ENCODE data around the gene VPS36.
"Not testable (repeated sequence)": the region's sequence is repeated elsewhere in the genome, so short reads cannot be mapped to it uniquely, and the experiment has no call there.

The VPS36 gene, protein sequence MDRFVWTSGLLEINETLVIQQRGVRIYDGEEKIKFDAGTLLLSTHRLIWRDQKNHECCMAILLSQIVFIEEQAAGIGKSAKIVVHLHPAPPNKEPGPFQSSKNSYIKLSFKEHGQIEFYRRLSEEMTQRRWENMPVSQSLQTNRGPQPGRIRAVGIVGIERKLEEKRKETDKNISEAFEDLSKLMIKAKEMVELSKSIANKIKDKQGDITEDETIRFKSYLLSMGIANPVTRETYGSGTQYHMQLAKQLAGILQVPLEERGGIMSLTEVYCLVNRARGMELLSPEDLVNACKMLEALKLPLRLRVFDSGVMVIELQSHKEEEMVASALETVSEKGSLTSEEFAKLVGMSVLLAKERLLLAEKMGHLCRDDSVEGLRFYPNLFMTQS
- total RNA-seq: 69.2 to 81.7 reads per million in 2 experiments

DNA sequence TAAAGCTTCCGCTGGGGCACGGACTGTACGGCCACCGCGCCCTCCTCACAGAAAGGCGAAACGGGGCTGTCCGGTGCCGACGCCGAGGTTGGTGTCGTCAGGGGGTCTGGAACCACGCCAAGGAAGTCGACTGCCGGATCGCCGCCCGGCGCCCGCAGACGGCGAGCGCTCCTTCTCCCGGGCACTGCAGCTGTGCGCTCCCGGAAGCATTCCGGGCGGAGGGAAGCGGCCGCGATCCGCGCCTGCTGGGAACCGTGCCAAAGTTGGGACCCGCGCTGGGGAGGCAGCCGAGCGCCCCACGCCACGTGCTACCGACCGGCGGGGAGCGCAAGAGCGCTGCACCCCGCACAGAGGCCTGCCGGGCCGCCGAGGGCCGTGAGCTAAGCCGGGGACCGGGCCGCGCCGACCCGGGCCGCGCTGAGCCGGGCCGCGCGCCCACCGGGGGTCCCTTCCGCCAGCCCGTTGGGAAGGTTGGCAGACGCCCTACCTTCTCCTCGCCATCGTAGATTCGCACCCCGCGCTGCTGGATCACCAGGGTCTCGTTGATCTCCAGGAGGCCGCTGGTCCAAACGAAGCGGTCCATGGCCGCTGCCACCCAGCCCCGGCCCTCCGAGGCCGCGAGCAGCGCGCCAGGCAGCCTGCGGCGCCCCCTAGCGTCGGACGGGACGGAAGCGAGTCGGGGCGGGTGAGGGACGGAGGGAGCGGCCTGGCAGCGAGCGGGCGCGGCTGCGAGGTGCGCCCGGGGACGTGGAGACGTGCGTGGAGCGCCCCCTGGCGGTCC is at the start of gene VPS36:
VPS36 (minus strand) TSS at position 623 of the 781 bp plus-strand sequence; CDS start at position 583, 40 bp downstream.
- DNase-seq (ENCODE audit: low read depth): peak; percentile 89

DNA sequence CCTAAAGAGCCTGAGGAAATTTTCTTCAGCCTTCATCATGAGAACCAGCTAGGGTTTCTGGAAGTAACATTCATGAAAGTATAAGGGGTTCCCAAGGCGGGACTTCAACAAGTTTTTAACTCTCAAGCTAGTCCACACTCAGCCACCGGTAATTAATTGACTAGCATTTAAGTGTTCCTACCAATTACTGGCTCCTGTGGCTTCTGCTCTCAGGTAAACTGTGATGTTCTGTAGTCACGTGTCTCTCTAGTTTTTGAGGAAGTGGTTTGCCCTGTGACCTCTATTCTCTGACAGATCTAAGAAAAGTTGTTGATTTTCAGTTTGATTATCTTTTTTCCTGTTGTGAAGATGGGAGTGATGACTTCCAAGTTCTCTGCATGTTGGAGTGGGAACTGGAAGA is 47.5 kb upstream of the VPS36 start:
- DNase-seq (ENCODE audit: low read depth): not testable (repeated sequence)

DNA sequence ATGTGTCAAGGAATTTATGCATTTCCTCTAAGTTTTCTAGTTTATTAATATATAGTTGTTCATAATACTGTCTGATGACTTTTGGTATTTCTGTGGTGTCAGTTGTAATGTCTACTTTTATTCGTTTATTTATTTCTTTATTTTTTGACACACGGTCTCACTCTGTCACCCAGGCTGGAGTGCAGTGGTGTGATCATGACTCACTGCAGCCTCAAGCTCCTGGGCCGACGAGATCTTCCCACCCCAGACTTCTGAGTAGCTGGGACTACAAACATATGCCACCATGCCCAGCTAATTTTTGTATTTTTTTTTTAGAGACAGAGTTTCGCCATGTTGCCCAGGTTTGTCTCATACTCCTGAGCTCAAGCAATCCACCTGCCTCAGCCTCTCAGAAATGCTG is 43.8 kb upstream of the VPS36 start:
- not testable (repeated sequence) for DNase-seq (ENCODE audit: low read depth)

DNA sequence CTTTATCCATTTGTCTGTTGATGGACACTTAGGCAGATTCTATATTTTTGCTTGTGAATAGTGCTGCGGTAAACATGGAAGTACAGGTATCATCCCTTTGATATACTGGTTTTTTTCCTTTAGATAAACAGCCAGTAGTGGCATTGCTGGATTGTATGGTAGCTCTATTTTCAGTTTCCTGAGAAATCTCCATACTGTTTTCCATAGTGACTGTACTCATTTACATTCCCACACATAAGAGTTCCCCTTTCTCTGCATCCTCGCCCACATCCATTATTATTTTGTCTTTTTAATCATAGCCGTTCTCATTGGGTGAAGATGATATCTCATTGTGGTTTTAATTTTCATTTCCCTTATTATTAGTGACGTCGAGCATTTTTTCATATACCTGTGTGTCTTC is 40.6 kb upstream of the VPS36 start:
- DNase-seq (ENCODE audit: low read depth): not testable (repeated sequence)

DNA sequence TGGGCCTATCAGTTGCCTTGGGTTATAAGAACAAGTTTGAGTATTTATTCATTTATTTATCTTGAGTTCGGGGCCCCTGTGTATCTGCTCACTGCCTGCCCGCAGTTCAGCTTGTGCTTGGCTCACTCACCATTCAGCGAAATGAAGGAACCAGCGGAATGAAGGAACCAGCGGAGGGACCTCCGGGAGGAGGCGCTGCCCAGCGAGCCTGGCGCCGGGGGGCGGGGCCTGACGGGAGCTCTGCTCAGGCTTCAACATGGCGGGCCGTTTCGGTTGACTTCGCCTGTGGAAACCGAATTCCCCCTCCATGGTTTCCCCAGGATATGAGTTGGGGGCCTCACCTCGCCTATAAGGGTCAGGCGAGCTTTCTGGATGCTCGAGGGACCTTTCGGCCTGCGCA is 38.3 kb upstream of the VPS36 start:
- not testable (repeated sequence) for DNase-seq (ENCODE audit: low read depth)

DNA sequence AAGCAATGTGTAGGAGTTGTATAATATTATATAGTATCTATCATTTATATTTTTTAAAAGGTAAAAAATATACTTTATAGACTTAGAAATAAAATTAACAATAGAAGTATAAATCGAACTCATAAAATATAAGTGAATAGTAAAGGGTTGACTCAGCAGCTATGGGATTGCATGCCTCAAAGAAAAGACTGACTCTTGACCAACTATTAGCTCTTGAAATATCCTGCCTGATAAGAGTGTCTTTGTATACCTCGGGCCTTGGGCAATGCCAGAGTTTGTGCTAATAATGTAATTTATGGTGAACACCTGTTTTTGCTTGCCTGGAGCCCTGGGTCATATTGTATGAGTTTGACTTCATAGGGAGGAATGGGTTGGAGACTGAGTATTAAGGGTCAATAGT is 36.6 kb upstream of the VPS36 start:
- DNase-seq (ENCODE audit: low read depth): not testable (repeated sequence)

DNA sequence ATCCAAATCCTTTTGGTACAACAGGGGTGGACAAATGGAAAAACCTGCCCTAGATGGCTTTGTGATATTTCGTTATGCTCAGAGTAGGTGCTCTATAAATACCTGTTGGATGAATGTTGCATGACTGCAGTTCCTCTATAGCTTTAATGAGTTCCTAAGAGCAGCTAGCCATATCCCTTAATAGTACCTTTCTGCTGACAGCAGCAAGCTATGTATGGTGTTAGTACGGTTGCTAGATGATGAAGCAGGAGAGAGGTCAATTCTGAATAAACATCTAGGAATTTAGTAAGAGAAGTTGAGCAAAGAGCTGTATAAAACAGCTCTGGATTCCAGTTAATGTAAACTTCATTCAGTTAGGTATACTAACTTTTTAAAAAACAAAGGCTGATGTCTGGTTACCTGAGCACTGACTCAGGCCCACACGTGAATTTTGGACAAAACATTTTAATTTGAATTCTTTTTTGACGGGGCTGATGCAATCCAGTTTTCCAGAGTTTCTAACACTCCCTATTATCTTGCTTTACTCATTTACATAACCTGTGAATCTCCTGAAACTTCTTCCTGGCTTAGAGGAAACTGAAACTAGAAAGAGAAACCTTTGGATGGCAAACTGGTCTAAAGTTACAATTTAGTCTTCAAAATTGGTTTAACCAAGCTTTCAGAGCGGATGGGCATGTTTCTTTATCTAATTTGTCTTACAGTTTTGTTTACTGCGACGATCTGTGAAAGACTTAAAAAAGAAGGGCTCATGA is 30.4 kb upstream of the VPS36 start:
- DNase-seq (ENCODE audit: low read depth): not testable (repeated sequence)

DNA sequence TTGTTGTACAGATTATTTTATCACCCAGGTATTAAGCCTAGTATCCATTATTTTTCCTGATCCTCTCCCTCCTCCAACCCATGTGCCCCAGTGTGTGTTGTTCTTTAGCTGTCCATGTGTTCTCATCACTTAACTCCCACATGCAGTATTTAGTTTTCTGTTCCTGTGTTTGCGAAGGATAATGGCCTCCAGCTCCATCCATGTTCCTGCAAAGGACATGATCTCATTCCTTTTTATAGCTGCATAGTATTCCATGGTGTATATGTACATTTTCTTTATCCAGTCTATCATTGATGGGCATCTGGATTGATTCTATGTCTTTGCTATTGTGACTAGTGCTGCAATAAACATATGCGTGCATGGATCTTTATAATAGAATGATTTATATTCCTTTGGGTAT is 18.1 kb upstream of the VPS36 start:
- not testable (repeated sequence) for DNase-seq (ENCODE audit: low read depth)

DNA sequence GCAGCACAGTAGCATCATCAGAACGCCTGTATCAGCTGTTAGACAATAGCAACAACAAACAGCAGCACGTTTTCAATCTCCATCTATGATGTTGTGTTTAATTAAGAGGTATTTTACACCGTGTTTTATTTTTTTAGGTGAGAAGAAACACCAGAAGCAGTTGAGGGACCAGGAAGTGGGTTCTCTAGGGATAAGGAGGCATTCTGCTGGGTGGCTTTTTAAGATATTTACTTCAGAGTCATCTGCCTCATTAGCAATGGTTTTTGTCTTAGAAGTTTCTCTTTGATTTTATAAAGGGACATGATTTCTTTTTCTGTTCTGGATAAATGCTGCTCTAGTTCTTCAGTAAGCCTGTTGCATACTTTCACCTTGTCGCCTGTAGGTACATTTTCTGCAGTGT is 13.1 kb upstream of the VPS36 start:
- DNase-seq (ENCODE audit: low read depth): no peak

DNA sequence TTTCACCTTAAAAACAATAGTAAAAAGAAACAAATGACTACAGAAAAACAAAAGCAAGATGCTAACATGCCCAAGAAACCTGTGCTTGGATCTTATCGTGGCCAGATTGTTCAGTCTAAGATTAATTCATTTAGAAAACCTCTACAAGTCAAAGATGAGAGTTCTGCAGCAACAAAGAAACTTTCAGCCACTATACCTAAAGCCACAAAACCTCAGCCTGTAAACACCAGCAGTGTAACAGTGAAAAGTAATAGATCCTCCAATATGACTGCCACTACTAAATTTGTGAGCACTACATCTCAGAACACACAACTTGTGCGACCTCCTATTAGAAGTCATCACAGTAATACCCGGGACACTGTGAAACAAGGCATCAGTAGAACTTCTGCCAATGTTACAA is 10.8 kb upstream of the VPS36 start:
- DNase-seq (ENCODE audit: low read depth): no peak

DNA sequence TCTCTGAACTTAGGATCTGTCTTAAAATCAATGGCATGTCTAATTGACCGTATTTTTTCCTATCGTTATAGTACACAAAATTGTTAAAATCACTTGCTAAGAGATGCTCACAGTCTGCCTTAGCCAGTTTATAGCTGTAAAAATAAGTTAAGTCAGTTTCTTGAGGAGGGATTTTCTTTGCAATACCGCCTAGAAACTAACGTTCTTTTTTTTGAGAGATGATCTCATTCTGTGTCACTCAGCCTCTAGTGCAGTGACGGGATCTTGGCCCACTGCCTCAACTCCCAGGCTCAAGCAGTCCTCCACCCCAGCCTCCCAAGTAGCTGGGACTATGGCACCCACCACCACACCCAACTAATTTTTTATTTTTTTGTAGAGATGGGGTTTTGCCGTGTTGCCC is 9.2 kb upstream of the VPS36 start:
- DNase-seq (ENCODE audit: low read depth): no peak

DNA sequence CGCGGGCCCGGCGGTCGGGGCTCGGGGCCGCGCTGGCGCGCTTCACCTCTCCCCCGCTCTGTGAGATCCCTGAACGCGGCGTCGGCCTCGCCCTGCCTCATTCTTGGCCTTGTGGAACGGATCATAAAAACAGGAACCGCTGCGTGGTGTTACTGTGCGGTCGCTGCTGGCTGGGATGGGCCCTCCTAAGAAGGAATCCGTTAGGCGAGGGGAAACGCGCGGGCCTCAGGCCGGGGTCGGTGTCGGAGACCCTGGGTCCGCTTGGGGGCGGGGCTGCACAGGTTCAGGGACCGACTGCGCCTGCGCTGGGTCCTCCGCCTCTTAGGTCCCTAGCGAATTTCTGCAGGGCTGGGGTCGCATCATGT is 5.2 kb upstream of the VPS36 start:
- peak; percentile 67 for DNase-seq (ENCODE audit: low read depth)

DNA sequence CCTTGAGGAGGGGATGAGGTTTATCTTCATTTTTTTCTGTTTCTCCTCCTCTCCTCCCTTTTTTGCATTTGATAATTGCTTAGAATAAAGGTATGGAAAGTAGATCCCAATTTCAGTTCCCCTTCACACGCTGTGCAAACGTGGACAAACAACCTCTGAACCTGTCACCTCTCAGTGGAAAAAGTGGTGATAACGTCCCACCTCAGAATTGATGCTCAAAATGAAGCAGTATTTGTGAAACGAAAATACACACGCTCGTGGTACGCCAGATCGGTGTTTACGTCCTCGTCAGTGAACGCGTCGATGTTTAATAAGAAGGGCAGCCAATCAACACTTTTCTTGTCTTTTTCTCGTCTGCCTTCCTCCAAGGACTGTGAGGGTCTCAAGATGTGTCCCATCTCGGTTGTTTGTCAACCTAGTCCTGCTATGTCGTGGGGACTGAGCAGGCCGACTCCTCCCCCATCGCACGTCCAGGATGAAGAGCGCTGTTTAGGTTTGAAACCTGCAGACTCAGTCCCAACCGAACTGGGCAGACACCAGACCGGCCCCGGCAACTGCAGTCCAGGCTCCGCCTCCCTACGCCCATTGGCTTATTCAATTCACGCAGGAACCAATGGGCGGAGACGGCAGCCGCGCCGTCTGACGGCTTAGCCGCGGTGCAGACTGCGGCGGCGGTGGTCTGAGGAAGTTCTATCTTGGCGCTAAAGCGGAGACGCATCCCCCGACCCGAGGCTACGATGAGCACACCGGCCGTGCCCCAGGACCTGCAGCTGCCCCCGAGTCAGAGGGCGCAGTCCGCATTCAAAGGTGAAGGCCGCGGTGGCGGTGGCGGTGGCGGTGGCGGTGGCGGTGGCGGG is 4.6 kb upstream of the VPS36 start, which contains the start of gene CKAP2:
CKAP2 (plus strand) TSS at position 659 of the 857 bp plus-strand sequence; CDS start at position 738, 79 bp downstream.
- peak; percentile 90 for DNase-seq (ENCODE audit: low read depth)

DNA sequence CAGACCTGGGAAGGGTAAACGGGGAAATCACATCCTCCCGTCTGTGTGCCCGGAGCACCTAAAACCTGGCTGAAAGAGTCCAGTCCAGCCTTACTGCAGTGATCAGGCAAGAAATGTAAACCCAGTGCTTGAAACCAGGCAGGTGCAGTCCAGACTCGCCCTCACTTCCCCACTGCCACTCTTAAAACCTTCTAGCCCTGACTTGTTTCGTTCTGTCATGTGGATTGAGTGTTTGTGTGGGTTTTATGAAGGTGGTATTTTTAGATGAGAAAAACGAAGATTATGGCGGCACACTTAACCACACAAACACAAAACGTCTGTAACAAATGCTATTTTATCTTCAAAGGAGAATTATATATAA is 4.0 kb upstream of the VPS36 start:
- DNase-seq (ENCODE audit: low read depth): no peak

DNA sequence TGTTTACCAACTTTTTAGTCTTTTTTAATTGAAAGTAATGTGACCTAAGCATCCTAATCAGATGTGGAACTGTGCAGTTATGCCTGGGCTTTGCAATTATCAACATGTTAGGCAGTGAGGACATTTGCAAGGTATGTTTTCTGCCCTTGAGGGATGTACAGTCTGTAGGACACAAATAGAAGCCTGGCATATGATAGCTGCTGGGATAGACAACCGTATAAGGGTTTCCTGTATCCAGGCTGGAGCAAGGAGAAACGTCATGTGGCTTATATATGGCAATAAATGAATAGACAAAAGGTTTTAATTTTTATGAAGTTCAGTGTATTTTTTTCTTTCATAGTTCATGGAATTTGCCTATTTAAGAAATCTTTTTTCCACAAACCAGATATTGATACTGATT is 2.0 kb upstream of the VPS36 start:
- no peak for DNase-seq (ENCODE audit: low read depth)

DNA sequence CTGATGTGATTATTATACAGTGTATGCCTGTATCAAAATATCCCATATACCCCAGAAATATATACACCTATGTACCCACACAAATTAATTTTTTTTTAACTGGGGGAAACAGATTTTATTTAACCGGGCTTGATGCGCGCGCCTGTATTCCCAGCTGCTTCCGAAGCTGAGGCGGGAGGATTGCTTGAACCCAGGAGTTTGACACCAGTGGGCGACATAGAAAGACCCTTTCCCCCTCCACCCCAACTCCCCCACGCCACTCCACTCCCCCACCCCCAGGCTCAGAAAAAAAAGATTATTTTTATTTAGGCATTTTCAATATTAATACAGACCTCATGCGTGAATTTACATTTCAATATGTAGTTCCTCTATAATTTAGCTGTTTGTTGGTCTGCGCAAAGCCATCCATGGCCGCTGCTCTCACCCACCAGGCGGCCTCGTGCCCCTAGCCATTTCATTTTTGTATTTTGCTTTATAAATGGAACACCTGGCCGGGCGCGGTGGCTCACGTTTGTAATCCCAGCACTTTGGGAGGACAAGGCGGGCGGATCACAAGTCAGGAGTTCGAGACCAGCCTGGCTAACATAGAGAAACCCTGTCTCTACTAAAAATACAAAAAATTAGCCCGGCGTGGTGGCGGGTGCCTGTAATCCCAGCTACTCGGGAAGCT is 836 bp upstream of the VPS36 start:
- DNase-seq (ENCODE audit: low read depth): no peak

DNA sequence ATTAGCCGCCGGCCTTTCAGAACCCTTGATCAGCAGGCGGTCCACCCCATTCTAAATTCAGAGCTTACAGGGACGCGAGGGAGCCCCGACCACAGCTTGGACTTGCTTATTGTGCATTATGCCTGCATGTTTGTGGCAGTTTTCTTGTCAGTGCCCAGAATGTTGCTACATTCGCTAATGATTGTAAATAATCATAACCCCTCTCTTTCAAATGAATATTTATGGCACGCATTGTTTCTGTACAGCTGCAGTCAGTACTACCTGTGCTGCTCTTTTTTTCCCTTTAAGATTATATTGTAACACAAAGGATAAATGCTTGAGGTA is 321 bp upstream of the VPS36 start:
- DNase-seq (ENCODE audit: low read depth): no peak

DNA sequence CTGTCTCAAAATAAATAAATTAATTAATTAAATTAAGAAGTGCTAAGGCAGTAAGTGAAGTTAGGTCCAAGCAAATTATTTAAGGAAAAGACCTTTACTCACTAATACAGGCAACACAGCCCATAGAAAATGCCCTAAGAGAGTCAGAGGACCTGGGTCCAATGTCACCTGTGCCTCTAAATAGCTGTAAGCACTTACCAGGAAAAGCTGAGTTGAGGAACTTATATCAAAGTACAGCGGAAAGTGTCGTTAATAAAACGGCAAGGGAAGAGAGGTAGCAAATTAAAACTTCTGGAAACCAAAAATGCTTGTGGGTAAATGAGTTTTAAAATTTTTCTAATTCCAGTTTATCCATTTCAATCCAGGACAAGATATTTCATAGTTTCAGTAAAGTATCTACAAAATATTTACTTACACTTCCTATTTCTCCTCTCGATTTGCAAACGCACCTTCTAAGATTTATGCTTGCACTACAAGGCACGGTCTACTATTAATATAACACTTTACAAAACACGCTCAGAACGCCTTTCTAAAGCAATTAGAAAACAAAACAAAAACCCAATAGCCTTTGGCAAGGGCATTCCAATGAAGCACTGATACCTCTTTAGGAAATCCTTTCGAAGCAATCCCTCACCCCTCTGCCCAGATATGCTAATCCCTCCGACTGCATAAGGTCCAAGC is 963 bp downstream of the VPS36 start:
- DNase-seq (ENCODE audit: low read depth): no peak

DNA sequence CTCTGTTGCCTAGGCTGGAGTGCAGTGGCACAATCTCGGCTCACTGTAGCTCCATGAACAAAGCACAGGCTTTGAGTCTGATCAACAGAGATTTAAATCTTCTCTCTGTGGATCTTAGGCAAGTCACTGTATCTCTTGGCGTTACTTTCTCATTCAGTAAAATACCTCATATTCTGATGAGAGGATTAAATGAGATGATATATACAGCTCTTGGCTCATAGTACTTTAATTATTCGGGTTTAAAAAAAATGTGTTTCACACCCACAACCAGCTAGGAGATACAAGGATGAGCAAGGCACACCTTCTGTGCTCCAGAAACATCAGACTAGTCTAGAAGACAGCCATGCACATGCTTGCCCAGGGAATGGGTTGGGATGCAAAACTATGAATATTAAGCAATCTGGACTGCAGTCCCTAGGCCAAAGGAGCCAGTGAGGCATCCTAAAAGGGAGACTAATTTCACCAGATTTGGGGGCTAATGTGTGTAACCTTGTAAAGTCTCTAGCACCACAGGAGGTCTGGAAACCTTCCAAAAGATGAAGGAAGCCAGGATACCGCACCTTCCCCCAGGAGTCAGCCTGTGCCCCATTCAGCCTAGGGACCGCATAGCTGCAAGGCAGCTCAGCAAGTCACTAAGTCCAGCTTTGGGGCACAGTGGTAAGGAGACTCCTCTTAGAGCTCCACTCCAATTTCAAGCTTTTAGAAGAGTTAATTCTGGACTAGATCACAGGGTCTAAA is 2.5 kb downstream of the VPS36 start:
- DNase-seq (ENCODE audit: low read depth): no peak

DNA sequence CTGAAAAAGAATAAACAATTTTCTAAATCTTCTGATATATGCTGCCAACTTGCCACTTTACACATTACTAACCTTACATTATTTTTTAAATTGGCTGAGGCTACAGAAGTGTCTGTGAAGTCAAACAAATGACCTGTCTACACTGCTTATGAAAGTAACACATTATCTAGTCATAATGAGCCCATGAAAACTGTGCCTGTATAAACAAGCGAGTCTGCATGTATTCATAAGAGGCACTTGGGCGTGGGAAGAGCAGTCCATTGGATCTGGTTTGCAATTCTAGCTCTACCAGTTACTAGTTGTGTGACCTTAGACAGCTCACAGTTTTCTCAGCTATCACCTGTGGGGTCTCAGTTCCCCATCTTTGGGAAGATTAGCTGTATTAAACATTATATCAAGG is 3.1 kb downstream of the VPS36 start:
- DNase-seq (ENCODE audit: low read depth): no peak

All from T follicular helper cell (primary cell).